Peyer's patch (tissue), 4 donors: Measurements from ENCODE around the gene GPX3. TPM values are rescaled to one million over a fixed set of nuclear protein-coding genes. Genes with fewer than 3 reads are reported as not detected.

Experiments used
- DNase-seq, 3 donors: peaks; one replicate each; pipeline ENCODE4 v3.0.0-alpha.2; 2017 to 2019
- H3K27ac ChIP-seq, 4 donors: fragments of 200-600 bp; sonication (generic); one replicate each; pipeline ENCODE4 v1.5.1; 2016 to 2019
- H3K27me3 ChIP-seq, 2 donors: fragments of 200-600 bp; sonication (generic); one replicate each; pipeline ENCODE4 v1.5.1; 2019
- H3K36me3 ChIP-seq, 3 donors: fragments of 200-600 bp; sonication (generic); one replicate each; pipeline ENCODE4 v1.5.1; 2016 to 2019
- H3K4me1 ChIP-seq, 4 donors: fragments of 200-600 bp; sonication (generic); one replicate each; pipeline ENCODE4 v1.5.1; 2016 to 2019
- H3K4me3 ChIP-seq, 4 donors: fragments of 200-600 bp; sonication (generic); 1 replicate in 3 of 4; 2 replicates in 1 of 4; pipeline ENCODE4 v1.5.1; 2016 to 2019; ENCODE audit warnings: mild to moderate bottlenecking in 1 of 4
- H3K9me3 ChIP-seq, 4 donors: fragments of 200-600 bp; sonication (generic); one replicate each; pipeline ENCODE4 v1.5.1; 2016 to 2019; ENCODE audit warnings: mild to moderate bottlenecking in 1 of 4
- POLR2A ChIP-seq, 2 donors: fragments of 450-650 bp; IDR thresholded peaks; one replicate each; pipeline ENCODE4 v1.5.1; 2017; ENCODE audit warnings: antibody characterized with exemption in 2 of 2, mild to moderate bottlenecking in 2 of 2, moderate library complexity in 2 of 2
- total RNA-seq, 4 donors: library from RNA; depleted of rRNA; stranded (reverse); fragments of >200 nt; gene quantifications; one replicate each; pipeline ENCODE4 v1.1.0, GENCODE V29; 2016
- TF ChIP-seq, protein P1 (sequence below), 6 experiments: fragments of 450-650 bp in 4 of 6; fragments of 200-600 bp in 2 of 6; sonication (generic) in 1 of 6; IDR thresholded peaks; one replicate each; pipeline ENCODE4 v1.5.1; 2017 to 2019; ENCODE audit warnings: antibody characterized with exemption in 6 of 6, mild to moderate bottlenecking in 3 of 6, moderate library complexity in 1 of 6

GPX3 gene
- total RNA-seq, 4 donors from 2014 or later, result 143 to 690 (median 479) TPM

DNA sequence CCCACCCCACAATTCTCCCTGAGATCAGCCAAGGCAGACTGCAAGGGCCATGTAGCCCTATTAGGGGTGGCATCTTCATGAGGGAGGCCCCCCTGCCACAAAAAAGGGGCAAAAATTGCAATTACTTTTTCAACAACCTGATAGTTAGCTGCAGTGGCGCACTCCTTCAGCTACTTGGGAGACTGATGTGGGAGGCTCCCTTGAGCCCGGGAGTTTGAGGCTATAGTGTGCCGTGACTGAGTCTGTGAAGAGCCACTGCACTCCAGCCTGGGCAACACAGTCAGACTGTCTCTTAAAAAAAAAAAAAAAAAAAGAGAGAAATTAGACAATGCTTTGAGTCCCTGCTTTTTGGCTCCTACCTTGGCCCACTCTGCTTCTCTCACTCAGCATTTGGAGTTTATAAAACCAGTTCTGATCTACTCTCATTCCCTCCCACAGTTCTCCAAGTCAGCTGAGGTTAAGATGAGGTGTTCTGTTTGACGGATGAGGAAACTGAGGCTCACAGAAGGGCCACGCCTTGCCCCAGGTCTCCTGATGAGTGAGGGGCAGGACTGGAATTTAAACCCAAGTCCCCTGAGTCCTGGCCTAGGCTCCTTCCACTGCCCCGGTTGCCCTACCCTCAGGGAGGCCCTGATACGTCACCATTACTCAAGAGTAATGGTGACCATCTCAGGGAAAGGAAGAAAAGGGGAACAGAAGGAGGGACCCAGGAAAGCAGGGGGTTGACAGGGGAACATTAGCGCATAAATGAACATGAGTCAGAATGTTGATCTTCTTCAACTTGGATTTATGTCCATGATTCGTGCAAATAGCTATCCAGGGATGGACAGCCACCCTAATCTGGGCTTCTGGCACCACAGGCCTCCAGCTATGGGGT lies 9.0 kb downstream of the GPX3 start:
- no peaks in the 10 kb centered on the region for H3K9me3 ChIP-seq
- no peak for TF ChIP-seq POLR2A (IDR thresholded peaks at IDR 0.05)
- H3K4me3 ChIP-seq, result no peak overlapping the region
- peaks cover 0 to 83% (median 3%) of the 10 kb centered on the region in 3 donors for H3K36me3 ChIP-seq
- peaks cover 0 to 35% (median 2%) of the 10 kb centered on the region in 4 donors for H3K4me1 ChIP-seq
- H3K27ac ChIP-seq, result peak overlapping the region; percentile 40 to 72 (median 56)
- H3K27me3 ChIP-seq, result no peaks in the 10 kb centered on the region
- no peak for DNase-seq

DNA sequence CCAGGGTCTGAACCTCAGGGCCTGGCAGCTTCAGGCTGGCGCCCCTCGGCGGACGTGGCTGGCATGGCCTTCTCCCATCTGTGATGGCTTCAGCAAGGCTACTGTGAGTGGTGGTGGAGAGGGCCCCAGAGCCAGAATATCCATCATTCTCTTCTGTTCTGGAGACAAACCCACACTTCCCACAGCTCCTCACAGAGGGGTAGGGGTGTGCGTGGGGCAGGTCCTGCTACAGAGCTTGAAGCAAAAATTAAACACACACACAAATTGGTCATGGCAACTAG lies 9.6 kb downstream of the GPX3 start:
- Histone ChIP-seq H3K4me1 (peaks cover 0 to 29% (median 2%) of the 10 kb centered on the region in 4 donors), H3K27ac (peak overlapping the region; percentile 40 to 72 (median 56)), H3K9me3 (no peaks in the 10 kb centered on the region), H3K27me3 (no peaks in the 10 kb centered on the region), H3K36me3 (peaks cover 0 to 89% (median 3%) of the 10 kb centered on the region in 3 donors), H3K4me3 (no peak overlapping the region)
- no peak for TF ChIP-seq POLR2A (IDR thresholded peaks at IDR 0.05)
- TF ChIP-seq, protein P1, sequence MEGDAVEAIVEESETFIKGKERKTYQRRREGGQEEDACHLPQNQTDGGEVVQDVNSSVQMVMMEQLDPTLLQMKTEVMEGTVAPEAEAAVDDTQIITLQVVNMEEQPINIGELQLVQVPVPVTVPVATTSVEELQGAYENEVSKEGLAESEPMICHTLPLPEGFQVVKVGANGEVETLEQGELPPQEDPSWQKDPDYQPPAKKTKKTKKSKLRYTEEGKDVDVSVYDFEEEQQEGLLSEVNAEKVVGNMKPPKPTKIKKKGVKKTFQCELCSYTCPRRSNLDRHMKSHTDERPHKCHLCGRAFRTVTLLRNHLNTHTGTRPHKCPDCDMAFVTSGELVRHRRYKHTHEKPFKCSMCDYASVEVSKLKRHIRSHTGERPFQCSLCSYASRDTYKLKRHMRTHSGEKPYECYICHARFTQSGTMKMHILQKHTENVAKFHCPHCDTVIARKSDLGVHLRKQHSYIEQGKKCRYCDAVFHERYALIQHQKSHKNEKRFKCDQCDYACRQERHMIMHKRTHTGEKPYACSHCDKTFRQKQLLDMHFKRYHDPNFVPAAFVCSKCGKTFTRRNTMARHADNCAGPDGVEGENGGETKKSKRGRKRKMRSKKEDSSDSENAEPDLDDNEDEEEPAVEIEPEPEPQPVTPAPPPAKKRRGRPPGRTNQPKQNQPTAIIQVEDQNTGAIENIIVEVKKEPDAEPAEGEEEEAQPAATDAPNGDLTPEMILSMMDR (IDR thresholded peaks at IDR 0.05), result no peak
- no peak for DNase-seq

DNA sequence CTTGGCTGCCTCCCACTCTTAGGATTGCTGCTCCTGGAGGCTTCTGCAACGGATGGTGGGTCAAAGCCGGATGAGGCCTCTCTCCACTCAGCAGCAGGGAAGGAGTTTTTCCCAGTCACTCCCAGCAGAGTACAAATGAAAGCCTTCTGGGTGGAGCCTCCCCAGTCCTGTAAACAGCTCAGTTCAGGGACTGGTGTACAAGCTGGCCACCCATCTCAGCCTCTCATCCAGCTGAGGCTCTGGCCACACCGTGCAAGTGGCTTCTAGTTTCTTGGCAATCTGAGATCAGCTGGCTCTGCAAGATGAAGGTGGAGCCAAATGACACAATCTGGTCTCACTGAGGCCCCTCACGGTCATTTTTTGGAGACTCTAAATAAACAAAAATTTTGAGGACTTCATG lies 10.0 kb downstream of the GPX3 start:
- H3K27ac ChIP-seq, result peak overlapping the region; percentile 40 to 73 (median 62)
- no peak overlapping the region for H3K4me3 ChIP-seq
- TF ChIP-seq, protein P1 (IDR thresholded peaks at IDR 0.05), result no peak
- TF ChIP-seq POLR2A (IDR thresholded peaks at IDR 0.05), result no peak

DNA sequence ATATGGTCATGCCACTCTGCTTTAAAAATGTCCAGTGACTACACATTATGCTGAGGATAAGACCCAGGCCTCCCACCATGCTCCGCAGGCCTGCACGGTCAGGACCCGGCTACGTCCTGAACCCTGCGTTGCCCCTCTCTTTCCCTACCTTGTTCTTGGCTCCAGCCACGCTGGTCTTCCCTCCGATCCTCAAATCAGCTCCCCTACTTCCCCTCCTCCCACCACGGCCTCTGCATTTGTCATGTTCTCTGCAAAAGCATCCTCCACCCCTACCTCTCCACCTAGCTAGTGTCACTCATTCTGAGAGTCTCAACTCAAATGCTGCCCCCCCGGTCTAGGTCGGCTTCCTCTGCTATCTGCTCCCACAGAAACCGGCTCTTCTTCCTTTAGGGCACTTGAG lies 11.2 kb downstream of the GPX3 start:
- Histone ChIP-seq H3K27me3 (no peaks in the 10 kb centered on the region), H3K36me3 (peaks cover 2 to 98% (median 3%) of the 10 kb centered on the region in 3 donors), H3K27ac (peak overlapping the region in 3 of 4 donors; percentile 15 to 73 (median 49)), H3K4me3 (no peak overlapping the region), H3K4me1 (peaks cover 0 to 16% (median 0%) of the 10 kb centered on the region in 4 donors), H3K9me3 (no peaks in the 10 kb centered on the region)
- no peak for TF ChIP-seq POLR2A (IDR thresholded peaks at IDR 0.05)
- TF ChIP-seq, protein P1 (IDR thresholded peaks at IDR 0.05), result no peak
- no peak for DNase-seq

More for the DNA sequence above, 10.0 kb downstream of the GPX3 start:
- DNase-seq, result peak in 1 of 3 donors; percentile 77
- Histone ChIP-seq H3K9me3 (no peaks in the 10 kb centered on the region), H3K27me3 (no peaks in the 10 kb centered on the region), H3K36me3 (peaks cover 0 to 93% (median 3%) of the 10 kb centered on the region in 3 donors), H3K4me1 (peaks cover 0 to 26% (median 2%) of the 10 kb centered on the region in 4 donors)

DNA sequence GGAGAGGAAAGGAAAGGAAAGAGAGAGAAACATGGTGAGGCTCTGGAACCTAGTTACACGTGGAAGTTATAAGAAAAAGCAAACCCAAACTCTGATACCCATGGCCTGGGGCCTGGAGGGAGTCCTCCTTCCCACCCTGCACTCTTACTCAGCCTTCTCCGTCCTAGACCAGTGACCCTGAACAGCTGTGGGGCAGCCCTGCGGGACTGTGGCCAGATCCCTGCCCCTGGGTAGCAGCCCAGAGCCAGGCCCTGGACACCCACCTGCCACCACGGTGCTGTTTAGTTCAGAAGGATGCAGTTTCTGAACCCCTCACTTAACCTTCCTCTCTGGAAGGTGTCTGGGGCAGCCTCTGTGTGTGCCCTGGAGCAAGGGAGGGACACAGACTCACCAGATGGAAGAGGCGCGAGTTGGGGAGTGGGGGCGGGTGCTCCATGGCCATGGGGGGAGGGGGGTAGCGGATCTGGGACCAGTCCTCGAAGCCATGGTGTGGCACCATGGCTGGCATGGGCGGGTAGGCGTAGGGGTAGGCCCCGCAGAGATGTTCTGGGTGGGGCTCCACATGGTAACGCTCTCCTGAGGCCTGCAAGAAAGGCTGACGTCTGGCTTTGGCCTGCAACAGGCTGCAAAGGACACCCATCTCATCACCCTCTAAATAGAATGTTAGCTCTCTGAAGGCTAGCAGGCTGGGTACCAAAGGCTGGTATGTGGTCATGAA lies 13.0 kb downstream of the GPX3 start:
- H3K36me3 ChIP-seq, result peaks cover 2 to 98% (median 3%) of the 10 kb centered on the region in 3 donors
- H3K27ac ChIP-seq, result no peak overlapping the region

More for the DNA sequence above, 13.0 kb downstream of the GPX3 start:
- peaks cover 0 to 12% (median 0%) of the 10 kb centered on the region in 4 donors for H3K4me1 ChIP-seq
- DNase-seq, result no peak
- no peaks in the 10 kb centered on the region for H3K27me3 ChIP-seq
- TF ChIP-seq, protein P1 (IDR thresholded peaks at IDR 0.05), result no peak
- no peak for TF ChIP-seq POLR2A (IDR thresholded peaks at IDR 0.05)
- H3K4me3 ChIP-seq, result no peak overlapping the region
- no peaks in the 10 kb centered on the region for H3K9me3 ChIP-seq
